Fibroblast of the aortic adventitia (primary cell): Measurements from ENCODE around the gene BCL11B. TPM values are rescaled to one million over a fixed set of nuclear protein-coding genes. Genes with fewer than 3 reads are reported as not detected.

Experiments
- DNase-seq: peaks from one replicate; pipeline ENCODE4 v3.0.0-alpha.2; 2010; ENCODE audit warnings: low read depth
- H3K4me3 ChIP-seq: 2 replicates; pipeline ENCODE4 v1.5.1; 2011; ENCODE audit warnings: low read depth, mild to moderate bottlenecking, control low read depth, low read length, moderate library complexity
- CTCF ChIP-seq: IDR thresholded peaks from 2 replicates; pipeline ENCODE4 v1.5.1; 2011; ENCODE audit warnings: mild to moderate bottlenecking, low read length, control low read depth, inconsistent platforms; ENCODE audit not compliant: insufficient read depth
- total RNA-seq: library from RNA; depleted of rRNA; stranded (reverse); fragments of >200 nt; gene quantifications from 2 replicates; pipeline ENCODE4 v1.2.3, GENCODE V29; 2012; ENCODE audit warnings: low replicate concordance

The BCL11B gene
- total RNA-seq, 1 donor: 0.09 TPM

- no peak for DNase-seq
Observed at GRCh38 chr14:99255621-99256482, 16.1 kb downstream of the BCL11B start.

GRCh38 chr14:99254328-99255009 is 17.5 kb downstream of the BCL11B start:
- no peak overlapping the region for H3K4me3 ChIP-seq
- TF ChIP-seq CTCF: no peak
- no peak for DNase-seq

More at GRCh38 chr14:99255621-99256482, 16.1 kb downstream of the BCL11B start:
- no peak for TF ChIP-seq CTCF
- H3K4me3 ChIP-seq: no peak overlapping the region

GRCh38 chr14:99253890-99254289 is 18.1 kb downstream of the BCL11B start:
- H3K4me3 ChIP-seq: no peak overlapping the region
- TF ChIP-seq CTCF: no peak
- DNase-seq: no peak

GRCh38 chr14:99252940-99253868 is 18.8 kb downstream of the BCL11B start:
- DNase-seq: no peak
- no peak for TF ChIP-seq CTCF
- no peak overlapping the region for H3K4me3 ChIP-seq

- no peak overlapping the region for H3K4me3 ChIP-seq
- no peak for DNase-seq
- no peak for TF ChIP-seq CTCF
Observed at GRCh38 chr14:99252443-99252939, 19.5 kb downstream of the BCL11B start.

GRCh38 chr14:99251721-99252120 is 20.3 kb downstream of the BCL11B start:
- H3K4me3 ChIP-seq: no peak overlapping the region
- no peak for DNase-seq
- TF ChIP-seq CTCF: no peak
